Keratinocyte (primary cell): ENCODE results near the gene CGGBP1. TPM values are rescaled to one million over a fixed set of nuclear protein-coding genes. Genes with fewer than 3 reads are reported as not detected.

Experiments
- DNase-seq: peaks from one replicate; pipeline ENCODE4 v3.0.0-alpha.2; 2011; ENCODE audit warnings: low read depth, missing footprints, low spot score
- FAIRE-seq: peaks from 2 replicates; lab custom pipeline; 2011; peaks lifted over from hg19 to GRCh38; lab: Jason Lieb, UNC
- H2AFZ ChIP-seq: 2 replicates; pipeline ENCODE4 v1.6.0; 2012; ENCODE audit warnings: low read length, control low read depth, inconsistent platforms; ENCODE audit not compliant: control insufficient read depth
- H3K27ac ChIP-seq: 2 replicates; pipeline ENCODE4 v1.5.1; 2011; ENCODE audit warnings: low read length; ENCODE audit not compliant: control insufficient read depth, insufficient read depth
- H3K27me3 ChIP-seq: 3 replicates; pipeline ENCODE4 v1.6.0; 2011; ENCODE audit warnings: low read length; ENCODE audit not compliant: control insufficient read depth, insufficient read depth; ENCODE audit errors: extremely low read depth
- H3K36me3 ChIP-seq, 2 experiments: 2 replicates in 1 of 2; 3 replicates in 1 of 2; pipeline ENCODE4 v1.5.1; 2011; ENCODE audit warnings: low read length in 2 of 2, mild to moderate bottlenecking in 1 of 2; ENCODE audit not compliant: control insufficient read depth in 2 of 2, insufficient read depth in 2 of 2; ENCODE audit errors: extremely low read depth in 1 of 2
- H3K4me1 ChIP-seq: 3 replicates; pipeline ENCODE4 v1.5.1; 2011; ENCODE audit warnings: low read length; ENCODE audit not compliant: control insufficient read depth, insufficient read depth; ENCODE audit errors: extremely low read depth
- H3K4me2 ChIP-seq: 3 replicates; pipeline ENCODE4 v1.6.0; 2011; ENCODE audit warnings: low read depth, low read length; ENCODE audit not compliant: control insufficient read depth, insufficient read depth; ENCODE audit errors: extremely low read depth
- H3K4me3 ChIP-seq, 3 experiments: fragments of 200-600 bp in 1 of 3; sonication (generic) in 1 of 3; 2 replicates in 2 of 3; 3 replicates in 1 of 3; pipeline ENCODE4 v1.5.1; 2011 to 2016; ENCODE audit warnings: low read length in 3 of 3, mild to moderate bottlenecking in 3 of 3, control low read depth in 2 of 3, inconsistent platforms in 1 of 3, low read depth in 1 of 3, mixed read lengths in 1 of 3, mixed run types in 1 of 3, moderate library complexity in 1 of 3; ENCODE audit not compliant: control insufficient read depth in 2 of 3, insufficient read depth in 2 of 3; ENCODE audit errors: extremely low read depth in 1 of 3
- H3K79me2 ChIP-seq: 2 replicates; pipeline ENCODE4 v1.6.0; 2012; ENCODE audit warnings: low read length; ENCODE audit not compliant: control insufficient read depth, insufficient read depth
- H3K9ac ChIP-seq: 3 replicates; pipeline ENCODE4 v1.6.0; 2011; ENCODE audit warnings: low read length; ENCODE audit not compliant: control insufficient read depth, insufficient read depth; ENCODE audit errors: extremely low read depth
- H3K9me1 ChIP-seq: 3 replicates; pipeline ENCODE4 v1.6.0; 2011; ENCODE audit warnings: low read length; ENCODE audit not compliant: control insufficient read depth, insufficient read depth; ENCODE audit errors: extremely low read depth
- H3K9me3 ChIP-seq: 2 replicates; pipeline ENCODE4 v1.5.1; 2012; ENCODE audit warnings: low read depth, low read length; ENCODE audit not compliant: control insufficient read depth
- H4K20me1 ChIP-seq: 3 replicates; pipeline ENCODE4 v1.6.0; 2011; ENCODE audit warnings: low read length; ENCODE audit not compliant: control insufficient read depth, insufficient read depth; ENCODE audit errors: extremely low read depth
- EZH2 ChIP-seq: IDR thresholded peaks from one replicate; pipeline ENCODE4 v1.6.1; 2012; ENCODE audit warnings: inconsistent platforms, mild to moderate bottlenecking, low read length, moderate library complexity
- dilution Hi-C: fragments of 300-500 bp; cut with MboI; formaldehyde crosslinking; loops from one replicate; pipeline ENCODE4 v1.7.0; 2020; ENCODE audit warnings: low sequenced_read_pairs; ENCODE audit not compliant: extremely low pct_ligation_motif_present
- polyA plus RNA-seq, 5 experiments: library from polyadenylated mRNA; depleted of rRNA in 3 of 5; stranded (reverse) in 3 of 5; stranded (forward) in 1 of 5; unstranded in 1 of 5; fragments of >200 nt; gene quantifications; 1 replicate in 1 of 5; 2 replicates in 3 of 5; 3 replicates in 1 of 5; pipeline versions ENCODE4 v1.2.1 to v1.2.3, GENCODE V29; 2011 to 2012; ENCODE audit warnings: missing spikeins in 2 of 5, low read depth in 1 of 5, low replicate concordance in 1 of 5
- TF ChIP-seq, protein P1 (sequence below), 3 experiments: IDR thresholded peaks in 1 of 3; conservative IDR thresholded peaks in 1 of 3; optimal IDR thresholded peaks in 1 of 3; 2 replicates in 2 of 3; 3 replicates in 1 of 3; pipeline versions ENCODE3 to v1.5.1; 2011; ENCODE audit warnings: low read length in 3 of 3, mild to moderate bottlenecking in 3 of 3, moderate library complexity in 2 of 3, control low read depth in 1 of 3, inconsistent platforms in 1 of 3; ENCODE audit not compliant: insufficient read depth in 2 of 3; ENCODE audit errors: extremely low read depth in 1 of 3

Gene CGGBP1
- polyA plus RNA-seq, 1 donor (not counting 4 experiments of a cell fraction or from before 2014, with no cell fraction given), result 43.3 TPM

- no peak for FAIRE-seq
These were observed 56.4 kb downstream of the CGGBP1 start for GRCh38 chr3:88002448-88002847.

More at GRCh38 chr3:88002448-88002847, 56.4 kb downstream of the CGGBP1 start:
- dilution Hi-C loops, result loop anchor here (25.0 kb wide), 1 partner anchor 490 kb away; no protein-coding TSS in a partner anchor
- Histone ChIP-seq H2AFZ (no peak overlapping the region), H3K27ac (no peak overlapping the region), H3K9me3 (no peaks in the 10 kb centered on the region), H3K4me3 (no peak overlapping the region), H3K79me2 (no peaks in the 10 kb centered on the region), H3K27me3 (peaks cover 7% of the 10 kb centered on the region), H3K9ac (no peak overlapping the region), H3K9me1 (no peaks in the 10 kb centered on the region), H3K4me2 (no peak overlapping the region), H4K20me1 (no peaks in the 10 kb centered on the region), H3K4me1 (no peaks in the 10 kb centered on the region), H3K36me3 (no peaks in the 10 kb centered on the region)
- no peak for DNase-seq
- TF ChIP-seq, protein P1, sequence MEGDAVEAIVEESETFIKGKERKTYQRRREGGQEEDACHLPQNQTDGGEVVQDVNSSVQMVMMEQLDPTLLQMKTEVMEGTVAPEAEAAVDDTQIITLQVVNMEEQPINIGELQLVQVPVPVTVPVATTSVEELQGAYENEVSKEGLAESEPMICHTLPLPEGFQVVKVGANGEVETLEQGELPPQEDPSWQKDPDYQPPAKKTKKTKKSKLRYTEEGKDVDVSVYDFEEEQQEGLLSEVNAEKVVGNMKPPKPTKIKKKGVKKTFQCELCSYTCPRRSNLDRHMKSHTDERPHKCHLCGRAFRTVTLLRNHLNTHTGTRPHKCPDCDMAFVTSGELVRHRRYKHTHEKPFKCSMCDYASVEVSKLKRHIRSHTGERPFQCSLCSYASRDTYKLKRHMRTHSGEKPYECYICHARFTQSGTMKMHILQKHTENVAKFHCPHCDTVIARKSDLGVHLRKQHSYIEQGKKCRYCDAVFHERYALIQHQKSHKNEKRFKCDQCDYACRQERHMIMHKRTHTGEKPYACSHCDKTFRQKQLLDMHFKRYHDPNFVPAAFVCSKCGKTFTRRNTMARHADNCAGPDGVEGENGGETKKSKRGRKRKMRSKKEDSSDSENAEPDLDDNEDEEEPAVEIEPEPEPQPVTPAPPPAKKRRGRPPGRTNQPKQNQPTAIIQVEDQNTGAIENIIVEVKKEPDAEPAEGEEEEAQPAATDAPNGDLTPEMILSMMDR (optimal IDR thresholded peaks at IDR 0.05 in 1 of 3, IDR thresholded peaks at IDR 0.05 in 1 of 3, conservative IDR thresholded peaks at IDR 0.05 in 1 of 3; ENCODE audit: extremely low read depth in 1 of 3, insufficient read depth in 2 of 3, low read length in 3 of 3), result no peak
- no peak for TF ChIP-seq EZH2

Other genes starting within 250 kb of the CGGBP1 start
- gene ZNF654, start 250 bp upstream of the CGGBP1 start, polyA plus RNA-seq, result 3.5 to 8.2 TPM (median 4.1 TPM) in 3 replicates
- gene C3orf38, start 91.0 kb upstream of the CGGBP1 start, polyA plus RNA-seq, result 14.5 to 20.3 TPM (median 16.6 TPM) in 3 replicates